ENCODE results near the gene DAZAP1.

DNA sequence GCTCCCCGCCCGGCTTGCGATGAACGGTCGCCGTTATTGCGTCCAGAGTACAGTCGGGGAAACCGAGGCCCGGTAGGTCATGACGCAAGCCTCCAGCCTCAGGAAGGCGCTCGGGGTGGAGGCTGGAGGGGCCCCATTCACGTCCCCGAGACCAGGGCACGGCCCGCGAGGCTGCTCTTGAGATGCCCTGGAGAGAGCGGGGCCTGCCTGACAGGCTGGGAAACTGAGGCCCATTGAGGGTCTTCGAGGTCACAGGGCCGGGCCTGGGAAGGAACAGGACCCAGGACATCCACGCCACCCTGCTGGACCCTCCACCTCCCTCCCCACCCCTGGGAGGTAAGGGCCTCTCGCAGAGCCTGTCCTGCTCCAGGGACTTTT, 23.3 kb upstream of the DAZAP1 start:
- TF ChIP-seq, protein P1, sequence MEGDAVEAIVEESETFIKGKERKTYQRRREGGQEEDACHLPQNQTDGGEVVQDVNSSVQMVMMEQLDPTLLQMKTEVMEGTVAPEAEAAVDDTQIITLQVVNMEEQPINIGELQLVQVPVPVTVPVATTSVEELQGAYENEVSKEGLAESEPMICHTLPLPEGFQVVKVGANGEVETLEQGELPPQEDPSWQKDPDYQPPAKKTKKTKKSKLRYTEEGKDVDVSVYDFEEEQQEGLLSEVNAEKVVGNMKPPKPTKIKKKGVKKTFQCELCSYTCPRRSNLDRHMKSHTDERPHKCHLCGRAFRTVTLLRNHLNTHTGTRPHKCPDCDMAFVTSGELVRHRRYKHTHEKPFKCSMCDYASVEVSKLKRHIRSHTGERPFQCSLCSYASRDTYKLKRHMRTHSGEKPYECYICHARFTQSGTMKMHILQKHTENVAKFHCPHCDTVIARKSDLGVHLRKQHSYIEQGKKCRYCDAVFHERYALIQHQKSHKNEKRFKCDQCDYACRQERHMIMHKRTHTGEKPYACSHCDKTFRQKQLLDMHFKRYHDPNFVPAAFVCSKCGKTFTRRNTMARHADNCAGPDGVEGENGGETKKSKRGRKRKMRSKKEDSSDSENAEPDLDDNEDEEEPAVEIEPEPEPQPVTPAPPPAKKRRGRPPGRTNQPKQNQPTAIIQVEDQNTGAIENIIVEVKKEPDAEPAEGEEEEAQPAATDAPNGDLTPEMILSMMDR (optimal IDR thresholded peaks at IDR 0.05 in 1 of 3, IDR thresholded peaks at IDR 0.05 in 1 of 3, conservative IDR thresholded peaks at IDR 0.05 in 1 of 3; ENCODE audit: extremely low read depth in 1 of 3, insufficient read depth in 2 of 3, low read length in 3 of 3) = no peak
- no peak for TF ChIP-seq EZH2 (IDR thresholded peaks at IDR 0.05; ENCODE audit: low read length)

Measured in keratinocyte (primary cell).